Measurements from ENCODE around the gene MKLN1. TPM values are rescaled to one million over a fixed set of nuclear protein-coding genes. Genes with fewer than 3 reads are reported as not detected.

Gene MKLN1
- total and polyA plus RNA-seq, 2 donors from 2014 or later = 24.4 to 77.0 TPM

GRCh38 chr7:131494182-131494581 lies 166.5 kb downstream of the MKLN1 start:
- Histone ChIP-seq H3K9ac (ENCODE audit: low read length in 3 of 3) (no peak overlapping the region), H3K27ac (ENCODE audit: low read depth in 2 of 2, low read length in 2 of 2) (no peak overlapping the region), H3K4me3 (ENCODE audit: low read length in 3 of 3) (no peak overlapping the region), H3K36me3 (ENCODE audit: control insufficient read depth in 2 of 3, insufficient read depth in 3 of 3, low read length in 3 of 3) (peaks cover 0 to 10% (median 6%) of the 10 kb centered on the region in 3 donors), H3K9me3 (ENCODE audit: control insufficient read depth in 2 of 3, insufficient read depth in 1 of 3, low read length in 3 of 3) (no peaks in the 10 kb centered on the region), H3K27me3 (ENCODE audit: control insufficient read depth, insufficient read depth, low read length) (no peaks in the 10 kb centered on the region), H3K4me1 (ENCODE audit: control insufficient read depth in 2 of 3, insufficient read depth in 2 of 3, low read depth in 1 of 3, low read length in 3 of 3) (peaks cover 0 to 2% (median 0%) of the 10 kb centered on the region in 3 donors)
- intact Hi-C loops (cut with DNase I) = no loop called here
- TF ChIP-seq, protein P1, sequence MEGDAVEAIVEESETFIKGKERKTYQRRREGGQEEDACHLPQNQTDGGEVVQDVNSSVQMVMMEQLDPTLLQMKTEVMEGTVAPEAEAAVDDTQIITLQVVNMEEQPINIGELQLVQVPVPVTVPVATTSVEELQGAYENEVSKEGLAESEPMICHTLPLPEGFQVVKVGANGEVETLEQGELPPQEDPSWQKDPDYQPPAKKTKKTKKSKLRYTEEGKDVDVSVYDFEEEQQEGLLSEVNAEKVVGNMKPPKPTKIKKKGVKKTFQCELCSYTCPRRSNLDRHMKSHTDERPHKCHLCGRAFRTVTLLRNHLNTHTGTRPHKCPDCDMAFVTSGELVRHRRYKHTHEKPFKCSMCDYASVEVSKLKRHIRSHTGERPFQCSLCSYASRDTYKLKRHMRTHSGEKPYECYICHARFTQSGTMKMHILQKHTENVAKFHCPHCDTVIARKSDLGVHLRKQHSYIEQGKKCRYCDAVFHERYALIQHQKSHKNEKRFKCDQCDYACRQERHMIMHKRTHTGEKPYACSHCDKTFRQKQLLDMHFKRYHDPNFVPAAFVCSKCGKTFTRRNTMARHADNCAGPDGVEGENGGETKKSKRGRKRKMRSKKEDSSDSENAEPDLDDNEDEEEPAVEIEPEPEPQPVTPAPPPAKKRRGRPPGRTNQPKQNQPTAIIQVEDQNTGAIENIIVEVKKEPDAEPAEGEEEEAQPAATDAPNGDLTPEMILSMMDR (IDR thresholded peaks at IDR 0.05; ENCODE audit: borderline replicate concordance, extremely low read depth, insufficient read depth) = no peak
- DNase-seq = no peak
- FAIRE-seq = no peak

DNA sequence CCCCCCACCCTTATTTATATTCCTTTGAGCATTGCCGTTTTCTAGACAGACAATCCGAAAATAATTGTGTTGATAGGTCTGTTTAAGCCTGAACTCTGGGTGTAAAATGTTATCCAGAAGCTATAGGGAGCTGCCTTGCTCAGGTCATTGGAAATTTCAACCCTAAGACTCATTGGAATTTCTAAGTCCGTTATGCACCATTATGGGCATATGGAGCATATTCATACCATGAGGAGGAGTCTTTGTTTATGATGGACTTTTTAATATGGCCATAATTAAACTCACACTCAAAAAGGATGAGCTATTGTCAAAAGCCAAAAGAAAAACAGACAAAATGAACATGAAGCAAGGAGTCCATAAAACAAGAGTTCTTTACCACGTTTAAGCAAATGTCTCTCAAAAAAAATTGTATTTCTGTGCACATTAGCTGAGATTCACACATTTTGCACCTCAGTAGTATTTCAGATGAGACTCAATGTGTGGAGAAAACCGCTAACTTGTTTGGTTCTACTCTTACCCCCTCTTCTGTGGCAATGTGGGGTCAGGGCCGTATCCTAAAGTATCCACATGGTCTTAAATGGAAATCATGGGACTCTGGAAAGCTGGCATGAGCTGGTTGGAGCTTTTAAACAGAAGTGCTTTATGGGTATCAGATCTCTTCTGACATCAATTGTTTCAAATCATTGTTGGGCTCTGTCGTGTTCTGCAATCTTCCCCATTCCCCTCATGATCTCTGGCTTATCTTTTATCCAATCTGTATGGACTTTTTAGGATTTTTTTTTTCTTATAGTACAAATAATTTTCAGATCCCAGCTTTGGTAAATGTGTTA lies 168.2 kb downstream of the MKLN1 start:
- TF ChIP-seq, protein P1 (IDR thresholded peaks at IDR 0.05; ENCODE audit: borderline replicate concordance, extremely low read depth, insufficient read depth) = no peak
- Histone ChIP-seq H3K4me1 (ENCODE audit: control insufficient read depth in 2 of 3, insufficient read depth in 2 of 3, low read depth in 1 of 3, low read length in 3 of 3) (peaks cover 0 to 2% (median 0%) of the 10 kb centered on the region in 3 donors), H3K36me3 (ENCODE audit: control insufficient read depth in 2 of 3, insufficient read depth in 3 of 3, low read length in 3 of 3) (peaks cover 0 to 10% (median 6%) of the 10 kb centered on the region in 3 donors), H3K9ac (ENCODE audit: low read length in 3 of 3) (no peak overlapping the region), H3K9me3 (ENCODE audit: control insufficient read depth in 2 of 3, insufficient read depth in 1 of 3, low read length in 3 of 3) (no peaks in the 10 kb centered on the region), H3K27ac (ENCODE audit: low read depth in 2 of 2, low read length in 2 of 2) (no peak overlapping the region), H3K4me3 (ENCODE audit: low read length in 3 of 3) (no peak overlapping the region), H3K27me3 (ENCODE audit: control insufficient read depth, insufficient read depth, low read length) (no peaks in the 10 kb centered on the region)
- FAIRE-seq (no peak), DNase-seq (no peak)
- intact Hi-C loops (cut with DNase I) = no loop called here

GRCh38 chr7:131497454-131497853 lies 169.8 kb downstream of the MKLN1 start:
- DNase-seq (no peak), FAIRE-seq (no peak)
- H3K9me3 ChIP-seq (ENCODE audit: control insufficient read depth in 2 of 3, insufficient read depth in 1 of 3, low read length in 3 of 3) = no peaks in the 10 kb centered on the region
- TF ChIP-seq, protein P1 (IDR thresholded peaks at IDR 0.05; ENCODE audit: borderline replicate concordance, extremely low read depth, insufficient read depth) = no peak
- H3K9ac ChIP-seq (ENCODE audit: low read length in 3 of 3) = no peak overlapping the region
- peaks cover 0 to 10% (median 6%) of the 10 kb centered on the region in 3 donors for H3K36me3 ChIP-seq (ENCODE audit: control insufficient read depth in 2 of 3, insufficient read depth in 3 of 3, low read length in 3 of 3)
- H3K4me3 ChIP-seq (ENCODE audit: low read length in 3 of 3) = no peak overlapping the region
- intact Hi-C loops (cut with DNase I) = no loop called here
- no peaks in the 10 kb centered on the region for H3K27me3 ChIP-seq (ENCODE audit: control insufficient read depth, insufficient read depth, low read length)
- H3K4me1 ChIP-seq (ENCODE audit: control insufficient read depth in 2 of 3, insufficient read depth in 2 of 3, low read depth in 1 of 3, low read length in 3 of 3) = peaks cover 0 to 2% (median 0%) of the 10 kb centered on the region in 3 donors
- H3K27ac ChIP-seq (ENCODE audit: low read depth in 2 of 2, low read length in 2 of 2) = no peak overlapping the region
